Fibroblast of the conjunctiva (primary cell): ENCODE data around the gene PITPNC1.
"Not testable (repeated sequence)": the region's sequence is repeated elsewhere in the genome, so short reads cannot be mapped to it uniquely, and the experiment has no call there.

Source experiments
- DNase-seq: peaks from one replicate; pipeline ENCODE4 v3.0.0-alpha.2; 2010; ENCODE audit warnings: low read depth

The PITPNC1 gene

DNA sequence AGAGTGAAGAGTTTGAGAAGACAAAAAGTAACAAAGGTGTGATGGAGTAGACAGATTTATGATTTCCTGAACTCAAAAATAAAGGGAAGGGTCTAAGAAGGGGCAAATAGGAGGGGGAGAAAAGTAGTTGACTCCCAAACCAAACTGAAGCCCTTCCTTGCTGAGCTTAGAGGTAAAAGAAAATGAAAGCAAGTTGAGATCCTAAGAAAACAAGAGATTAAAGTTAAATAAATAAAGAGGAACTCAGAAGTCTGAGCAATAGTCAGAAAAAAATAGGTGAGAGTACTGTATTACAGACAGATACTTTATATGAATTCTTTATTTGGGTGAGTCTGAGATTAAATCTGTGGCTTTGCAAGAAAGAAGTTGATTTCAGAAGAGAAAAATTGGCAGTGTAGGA lies 7.4 kb upstream of the PITPNC1 start:
- no peak for DNase-seq

DNA sequence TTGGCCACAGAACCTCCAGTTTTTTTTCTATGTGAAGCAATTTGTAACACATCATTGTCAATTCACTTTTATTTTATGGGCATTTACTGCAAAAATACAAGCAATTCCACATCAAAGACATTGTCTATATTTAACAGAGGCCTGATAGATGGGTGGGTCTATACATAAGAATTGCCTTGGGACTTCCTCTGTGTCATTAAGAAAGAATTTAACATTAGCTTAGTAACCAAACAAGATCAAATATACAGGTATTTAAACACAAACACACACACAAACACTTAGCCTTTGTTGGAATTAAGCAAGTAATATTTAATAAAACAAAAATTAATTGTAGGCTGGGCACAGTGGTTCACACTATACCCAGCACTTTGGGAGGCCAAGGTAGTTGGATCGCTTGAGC lies 4.3 kb upstream of the PITPNC1 start:
- no peak for DNase-seq

DNA sequence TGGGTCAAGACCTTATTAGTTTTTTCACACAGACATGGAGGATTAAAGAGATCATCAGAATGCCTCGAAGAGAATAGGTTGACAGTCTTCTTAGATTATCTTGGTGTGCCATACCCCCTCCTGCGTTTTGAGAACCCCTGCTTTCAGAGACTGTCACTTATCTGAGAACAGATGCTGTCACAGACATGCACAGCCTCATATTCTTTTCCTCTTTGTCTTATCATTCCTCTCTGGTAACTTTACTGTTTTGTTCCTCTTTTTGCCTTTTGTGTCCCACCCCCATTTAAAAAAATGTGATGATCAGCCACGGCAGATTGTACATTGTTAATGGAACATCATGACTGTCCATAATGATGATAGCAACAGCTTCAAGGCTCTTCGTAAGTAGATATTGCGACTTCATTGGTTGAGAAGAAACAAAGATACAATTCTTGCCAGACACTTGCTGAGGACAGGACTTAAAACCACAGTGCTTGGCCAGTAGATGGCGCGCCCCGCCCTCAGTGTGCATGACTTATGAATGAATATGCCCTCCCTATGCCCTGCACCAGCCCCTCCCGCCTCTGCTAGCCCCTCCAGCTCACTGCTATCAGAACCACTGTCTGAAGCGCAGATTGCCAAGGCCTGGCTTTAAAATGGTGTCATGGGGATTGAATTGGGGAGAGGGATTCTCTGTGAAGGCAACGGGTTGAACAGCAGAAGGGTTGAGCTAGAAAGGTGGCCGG lies 2.6 kb upstream of the PITPNC1 start:
- DNase-seq = peak; percentile 77

DNA sequence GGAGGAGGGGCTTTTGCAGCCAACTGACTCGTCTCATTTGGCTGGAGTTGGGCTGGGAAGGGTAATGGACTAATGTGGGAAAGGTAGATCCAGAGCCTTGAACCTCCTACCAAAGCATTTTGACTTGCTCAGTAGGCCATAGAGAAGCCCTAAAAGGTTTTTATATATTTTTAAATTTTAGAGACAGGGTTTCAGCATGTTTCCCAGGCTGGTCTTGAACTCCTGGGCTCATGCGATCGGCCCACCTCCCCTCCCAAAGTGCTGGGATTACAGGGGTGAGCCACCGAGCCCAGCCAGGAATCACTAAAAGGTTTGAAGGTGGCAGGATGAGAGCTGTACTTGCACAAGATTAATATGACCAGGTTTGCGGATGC lies 2.0 kb upstream of the PITPNC1 start:
- DNase-seq = no peak

DNA sequence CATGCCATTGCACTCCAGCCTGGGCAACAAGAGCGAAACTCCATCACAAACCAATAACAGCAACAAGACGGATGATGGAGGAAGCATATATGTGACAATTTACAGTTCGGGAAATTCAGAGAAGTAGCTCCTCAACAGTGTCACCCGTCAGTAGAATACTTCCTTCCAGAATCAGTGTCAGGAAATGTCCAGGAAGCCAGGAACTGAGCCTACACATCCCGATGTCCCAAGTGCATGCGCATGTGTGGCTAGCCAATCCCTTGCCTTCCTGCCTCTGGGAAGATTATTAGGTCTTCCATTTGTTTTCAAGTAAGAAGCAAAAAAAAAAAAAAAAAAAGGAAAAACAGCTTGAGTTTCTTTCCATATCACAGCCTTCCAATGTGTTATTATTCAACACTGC lies 1.4 kb upstream of the PITPNC1 start:
- no peak for DNase-seq

DNA sequence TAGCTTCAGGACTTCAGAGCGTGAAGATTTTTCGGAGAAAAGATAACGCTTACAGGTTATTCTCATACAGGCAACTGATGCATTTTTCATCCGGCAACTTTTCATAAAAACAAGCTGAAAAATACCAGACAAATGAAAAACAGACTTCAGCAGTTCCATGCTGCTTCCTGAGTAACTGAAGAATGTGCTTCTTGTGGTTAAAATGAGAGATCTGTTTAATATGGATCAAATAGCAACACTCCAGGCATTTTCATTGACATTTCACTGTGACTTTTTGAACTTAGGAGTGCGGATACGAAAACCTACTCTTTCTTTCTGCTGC lies 705 bp upstream of the PITPNC1 start:
- DNase-seq = no peak

DNA sequence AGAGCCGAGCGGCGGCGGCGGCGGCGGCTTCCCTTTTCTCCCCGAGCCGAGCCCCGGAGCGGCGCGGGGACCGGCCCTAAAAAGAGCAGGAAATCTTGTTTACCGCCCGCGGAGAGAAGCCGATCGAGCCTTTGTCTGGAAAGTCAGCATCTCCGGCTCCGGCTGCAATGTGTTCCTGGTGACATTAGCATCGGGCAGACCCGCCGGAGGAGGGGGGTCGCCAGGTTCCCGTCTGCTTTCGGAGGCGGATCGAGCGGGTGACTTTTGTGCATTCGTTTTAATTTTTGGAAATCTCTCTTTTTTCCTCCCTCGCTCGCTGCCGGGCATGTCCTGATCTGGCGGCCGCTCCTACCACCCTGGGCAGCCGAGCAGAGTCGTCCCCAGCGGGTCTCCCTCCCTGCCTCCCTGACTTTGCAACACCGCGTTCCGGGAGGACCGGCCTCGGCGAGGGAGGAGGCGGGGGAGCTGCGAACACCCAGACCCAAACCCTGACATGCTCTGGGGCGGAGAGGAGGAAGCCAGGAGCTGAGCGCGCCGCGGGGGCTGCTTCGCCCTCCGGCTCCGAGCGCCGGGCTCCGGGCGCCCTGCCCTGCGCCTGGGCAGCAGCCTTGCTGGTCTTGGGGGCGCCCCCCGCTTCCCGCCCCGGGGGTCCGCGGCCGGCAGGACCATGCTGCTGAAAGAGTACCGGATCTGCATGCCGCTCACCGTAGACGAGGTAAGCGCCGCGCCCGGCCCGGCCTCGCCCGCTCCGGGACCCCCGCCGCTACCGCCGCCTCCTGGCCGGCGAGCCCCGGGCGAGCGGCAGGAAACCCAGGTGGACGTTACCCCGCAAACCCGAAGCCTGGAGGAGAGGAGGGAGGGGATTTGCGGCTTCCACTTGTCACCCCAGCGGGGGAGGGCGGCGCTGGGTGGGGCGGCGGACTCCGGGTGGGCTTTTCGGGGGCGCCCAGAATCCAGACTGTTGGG lies 690 bp downstream of the PITPNC1 start:
- no peak for DNase-seq

DNA sequence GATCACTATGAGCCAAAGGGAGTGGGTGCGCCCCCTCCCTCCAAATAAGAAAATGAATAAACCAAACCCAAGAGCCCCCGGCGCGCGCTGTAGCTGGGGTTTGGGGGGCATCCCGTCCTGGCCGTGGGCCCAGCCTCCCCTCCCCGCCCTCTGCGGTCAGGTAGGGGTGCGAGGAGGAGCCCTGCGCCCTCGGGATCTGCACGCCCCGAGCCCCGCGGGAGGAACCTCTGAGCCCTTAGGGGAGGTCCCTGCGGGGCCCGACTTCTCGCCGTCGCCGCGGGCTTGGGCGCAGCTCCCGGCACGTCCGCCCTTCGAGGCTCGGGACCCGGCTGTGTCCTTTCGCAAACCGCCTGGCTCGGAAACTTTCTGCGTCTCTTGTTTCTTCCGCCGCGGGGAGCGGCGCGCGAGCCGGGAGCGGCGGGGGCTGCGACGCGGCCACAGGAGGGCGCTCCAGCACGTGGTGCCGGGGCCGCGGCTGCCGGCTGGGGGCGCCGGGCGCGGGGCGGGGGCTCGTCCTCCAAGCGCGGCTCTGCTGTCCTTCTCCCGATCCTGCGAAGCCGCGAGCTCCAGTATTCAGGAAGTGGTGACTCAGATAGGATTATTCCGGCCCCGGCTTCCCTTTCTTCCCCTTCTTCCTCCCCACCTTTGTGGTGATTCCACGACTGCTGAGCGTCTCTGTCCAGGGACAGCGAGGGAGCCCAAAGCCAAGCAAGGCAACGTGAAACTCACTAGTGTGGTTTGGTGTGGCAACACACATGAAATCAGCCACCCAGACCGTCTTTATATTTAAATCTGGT lies 1.6 kb downstream of the PITPNC1 start:
- DNase-seq = no peak

DNA sequence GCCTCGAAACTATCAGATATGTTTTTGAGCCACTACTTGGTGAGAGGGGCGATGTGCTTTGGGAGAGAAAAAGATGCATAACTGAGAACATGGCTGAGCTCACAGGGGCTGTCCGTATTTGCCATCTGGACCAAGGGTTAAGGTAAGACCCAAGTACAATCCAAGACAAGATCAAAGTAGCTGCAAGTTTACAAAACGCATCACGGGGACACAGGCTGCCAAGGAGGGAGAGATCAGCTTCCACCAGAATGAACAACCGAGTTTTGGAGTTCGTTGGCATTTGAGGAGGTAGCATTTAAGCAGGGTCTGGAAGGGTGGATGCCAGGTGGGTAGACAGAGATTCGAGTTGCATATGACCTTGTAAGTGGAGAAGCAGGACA lies 2.2 kb downstream of the PITPNC1 start:
- DNase-seq = no peak

DNA sequence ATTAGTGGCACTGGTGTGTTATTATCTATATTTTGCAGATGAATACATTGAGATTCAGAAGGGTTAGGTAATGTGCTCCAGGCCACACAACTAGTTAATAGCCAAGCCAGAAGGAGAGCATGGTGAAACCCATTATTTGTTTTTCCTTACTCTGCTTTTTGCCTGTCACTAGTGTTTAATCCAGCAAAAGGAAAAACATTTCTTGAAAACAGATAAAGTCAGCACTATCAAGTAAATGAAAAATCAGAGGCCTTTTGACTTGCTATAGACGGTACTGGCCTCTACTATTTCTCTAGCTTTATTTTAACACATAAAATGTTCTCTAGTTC lies 4.8 kb downstream of the PITPNC1 start:
- no peak for DNase-seq

DNA sequence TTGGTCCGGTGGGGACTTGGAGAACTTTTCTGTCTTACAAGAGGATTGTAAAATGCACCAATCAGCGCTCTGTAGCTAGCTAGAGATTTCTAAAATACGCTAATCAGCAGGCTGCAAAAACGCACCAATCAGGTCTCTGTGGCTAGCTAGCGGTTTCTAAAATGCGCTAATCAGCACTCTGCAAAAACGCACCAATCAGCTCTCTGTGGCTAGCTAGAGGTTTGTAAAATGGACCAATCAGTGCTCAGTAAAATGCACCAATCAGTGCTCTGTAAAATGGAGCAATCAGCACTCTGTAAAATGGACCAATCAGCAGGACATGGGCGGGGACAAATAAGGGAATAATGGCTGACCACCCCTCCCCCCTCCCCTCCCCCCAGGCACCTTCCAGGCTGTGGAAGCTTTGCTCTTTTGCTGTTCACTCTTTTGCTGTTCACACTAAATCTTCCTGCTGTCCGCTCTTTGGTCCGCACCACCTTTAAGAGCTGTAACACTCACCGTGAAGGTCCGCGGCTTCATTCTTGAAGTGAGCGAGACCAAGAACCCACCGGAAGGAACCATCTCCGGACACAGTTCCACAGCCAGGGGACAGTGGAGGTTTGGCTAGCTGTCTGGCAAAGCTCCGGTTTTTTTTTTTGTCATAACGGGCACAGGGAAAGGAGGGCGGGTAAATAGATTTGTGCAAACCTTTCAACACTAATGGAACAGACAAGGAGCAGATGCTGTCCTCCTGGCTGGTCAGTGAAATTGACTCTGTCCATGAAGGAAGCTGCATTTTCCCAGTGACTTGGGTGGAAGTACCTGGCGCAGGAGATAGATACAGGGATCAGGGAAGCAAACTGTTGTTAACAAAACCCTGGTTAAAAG lies 8.3 kb downstream of the PITPNC1 start:
- DNase-seq = no peak

DNA sequence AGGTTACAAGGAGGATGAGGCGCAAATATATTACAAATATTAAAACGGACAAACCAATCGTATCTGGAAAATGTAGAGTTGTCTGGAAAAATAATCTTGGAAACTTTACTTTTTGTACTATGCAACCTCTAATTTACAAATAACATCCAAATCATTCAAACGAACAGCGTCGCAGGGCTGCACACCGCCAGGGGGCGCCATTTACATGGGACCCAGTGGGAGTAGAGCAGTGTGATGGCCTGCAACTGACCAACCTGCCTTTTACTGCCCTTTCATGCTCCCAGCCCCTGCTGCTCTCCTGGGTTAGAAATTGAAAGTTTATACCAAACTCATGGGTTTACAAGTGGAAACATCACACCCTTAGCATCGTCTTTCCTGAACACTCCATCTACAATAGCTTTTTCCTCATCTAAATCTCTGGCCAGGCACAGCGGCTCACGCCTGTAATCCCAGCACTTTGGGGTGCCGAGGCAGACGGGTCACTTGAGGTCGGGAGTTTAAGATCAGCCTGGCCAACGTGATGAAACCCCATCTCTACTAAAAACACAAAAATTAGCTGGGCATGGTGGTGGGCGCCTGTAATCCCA lies 10.0 kb downstream of the PITPNC1 start:
- no peak for DNase-seq

DNA sequence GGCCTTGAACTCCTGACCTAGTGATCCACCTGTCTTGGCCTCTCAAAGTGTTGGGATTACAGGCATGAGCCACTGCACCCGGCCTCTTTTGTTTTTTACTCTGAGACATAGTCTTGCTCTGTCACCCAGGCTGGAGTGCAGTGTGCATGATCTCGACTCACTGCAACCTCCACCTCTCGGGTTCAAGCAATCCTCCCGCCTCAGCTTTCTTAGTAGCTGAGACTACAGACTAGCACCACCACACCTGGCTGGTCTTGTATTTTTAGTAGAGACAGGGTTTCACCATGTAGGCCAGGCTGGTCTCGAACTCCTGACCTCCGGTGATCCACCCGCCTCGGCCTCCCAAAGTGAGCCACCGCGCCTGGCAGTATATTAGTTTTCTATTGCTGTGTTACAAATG lies 11.5 kb downstream of the PITPNC1 start:
- not testable (repeated sequence) for DNase-seq

DNA sequence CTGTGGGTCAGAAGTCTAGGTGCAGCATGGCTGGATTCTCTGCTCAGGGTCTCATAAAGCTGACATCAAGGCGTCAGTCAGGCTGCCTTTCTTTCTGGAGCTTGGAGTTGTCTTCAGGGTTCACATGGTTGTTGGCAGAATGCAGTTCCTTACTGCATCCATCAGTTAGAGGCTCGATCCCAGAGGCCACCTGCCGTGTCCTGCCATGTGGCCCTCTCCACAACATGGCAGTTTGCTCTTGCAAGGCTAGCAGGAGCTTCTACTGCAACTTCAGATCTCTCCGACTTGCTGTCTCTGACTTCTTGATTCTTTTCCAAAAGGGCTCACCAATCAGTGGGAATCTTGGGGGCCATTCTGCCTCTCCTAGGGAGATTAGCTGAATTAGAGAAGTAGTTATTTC lies 11.9 kb downstream of the PITPNC1 start:
- DNase-seq = no peak

DNA sequence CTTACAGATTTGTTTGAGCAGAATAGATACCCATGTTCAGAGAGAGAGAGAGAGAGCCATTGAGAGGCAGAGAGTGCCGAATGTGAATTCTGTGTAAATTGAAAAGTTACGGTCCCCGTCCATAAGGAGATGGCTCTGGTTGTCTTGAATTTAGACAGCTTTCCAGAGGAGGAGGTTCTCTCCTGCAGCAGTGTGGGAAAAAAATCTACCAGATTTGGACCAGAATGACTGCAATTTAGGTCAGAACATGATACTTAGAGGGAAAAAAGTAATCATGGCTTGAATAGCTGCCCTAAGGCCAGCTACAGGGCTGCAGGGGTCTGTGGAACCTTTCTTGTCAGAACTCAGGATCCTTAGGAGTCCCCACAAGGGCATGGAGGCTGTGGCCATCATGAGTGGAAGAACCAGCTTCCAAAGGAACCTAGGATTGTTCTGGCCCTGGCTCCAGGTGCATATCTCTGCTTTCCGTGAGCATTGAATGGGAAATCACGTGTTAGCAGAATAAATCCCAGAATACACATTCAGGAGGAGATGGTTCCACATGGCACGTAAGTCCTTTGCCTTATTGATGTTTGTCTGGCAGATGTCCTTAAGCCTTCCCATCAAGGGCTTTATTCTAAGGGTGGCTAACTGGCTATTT lies 13.0 kb downstream of the PITPNC1 start:
- DNase-seq = no peak

DNA sequence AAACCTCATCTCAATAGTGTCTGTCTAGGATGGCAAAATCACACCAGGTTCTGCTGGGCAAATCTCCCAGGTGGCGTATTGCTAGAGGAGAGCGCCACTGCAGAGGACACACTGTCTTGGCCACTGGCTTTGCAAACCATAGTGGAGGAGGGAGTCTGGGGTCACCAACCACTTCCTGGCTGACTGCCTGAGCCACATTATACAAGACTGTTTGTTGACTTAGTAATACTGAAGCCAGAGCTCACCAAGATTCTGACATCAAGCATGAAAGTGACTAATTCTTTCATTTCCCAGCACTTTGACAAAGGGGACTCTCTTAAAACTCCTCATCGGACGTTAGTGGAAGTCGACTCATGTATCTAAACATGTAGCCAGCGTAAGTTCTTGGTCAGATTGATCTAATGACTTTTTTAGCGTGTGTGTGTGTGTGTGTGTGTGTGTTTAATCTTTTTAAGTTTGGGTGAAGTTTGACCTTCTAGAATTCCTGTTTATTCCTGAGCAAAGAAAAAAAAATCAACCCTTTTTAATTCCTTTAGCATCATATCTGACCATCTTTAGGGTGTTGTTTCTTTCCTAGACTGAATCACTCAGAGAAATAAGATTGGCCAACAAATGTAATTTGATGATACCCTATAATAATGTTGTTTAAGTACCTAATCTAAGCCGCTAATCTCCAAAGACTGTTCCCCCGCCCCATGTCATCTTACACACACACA lies 13.7 kb downstream of the PITPNC1 start:
- no peak for DNase-seq

DNA sequence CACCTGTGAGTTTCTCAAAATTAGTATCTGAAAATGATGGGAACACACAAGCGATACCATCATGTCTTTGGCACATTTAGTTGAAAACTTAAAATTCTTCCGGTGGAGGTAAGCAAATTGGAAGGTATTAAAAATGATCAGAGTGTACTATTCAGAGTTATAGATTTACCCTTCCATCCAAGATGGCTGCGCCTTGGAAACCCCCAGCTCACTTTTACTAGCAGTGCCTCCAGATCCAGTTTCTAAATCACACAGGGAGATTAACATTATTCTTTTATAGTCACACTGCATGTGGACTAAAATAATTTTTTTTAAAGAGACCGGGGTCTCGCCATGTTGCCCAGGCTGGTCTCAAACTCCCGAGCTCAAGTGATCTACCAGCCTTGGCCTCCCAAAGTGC lies 15.0 kb downstream of the PITPNC1 start:
- DNase-seq = no peak

DNA sequence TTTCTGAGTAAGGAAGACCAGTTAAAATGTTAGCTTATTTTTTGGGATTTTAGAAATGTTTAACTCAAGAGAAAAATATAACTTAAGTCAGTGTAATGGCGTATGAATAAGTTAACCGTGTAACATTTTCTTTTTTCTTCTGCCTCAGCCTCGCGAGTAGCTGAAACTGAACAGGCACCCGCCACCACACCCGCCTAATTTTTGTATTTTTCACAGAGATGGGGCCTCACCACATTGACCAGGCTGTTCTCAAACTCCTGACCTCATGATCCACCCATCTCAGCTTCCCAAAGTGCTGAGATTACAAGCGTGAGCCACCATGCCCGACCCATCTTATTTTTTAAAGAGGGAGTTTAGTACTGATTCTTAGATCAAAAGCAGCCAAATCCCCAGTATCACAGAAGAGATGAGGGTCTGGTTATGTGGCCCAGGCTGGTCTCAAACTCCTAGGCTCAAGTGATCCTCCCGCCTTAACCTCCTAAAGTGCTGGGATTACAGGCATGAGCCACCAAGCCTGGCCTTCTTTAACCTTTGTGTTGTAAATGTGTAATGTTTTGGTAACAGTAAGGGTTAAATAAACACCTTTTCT lies 16.8 kb downstream of the PITPNC1 start:
- no peak for DNase-seq

DNA sequence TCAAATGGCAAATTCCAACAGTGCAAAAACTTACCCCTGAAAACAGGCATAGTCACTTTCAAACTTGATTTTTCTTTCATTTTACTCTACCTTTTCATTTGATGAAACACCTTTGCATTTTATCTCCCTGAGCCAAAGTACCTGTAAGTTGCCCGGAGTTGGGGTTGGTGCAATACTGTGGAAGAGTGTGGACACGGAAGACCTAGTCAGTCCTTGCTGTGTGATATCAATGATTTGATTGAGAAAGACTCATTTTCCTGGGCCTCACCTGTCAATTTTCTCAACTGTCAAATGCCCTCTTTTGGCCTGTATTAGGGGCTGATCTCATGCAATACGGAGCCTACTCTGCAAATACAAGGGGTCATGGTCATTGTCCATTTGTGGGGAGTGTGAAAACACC lies 22.6 kb downstream of the PITPNC1 start:
- no peak for DNase-seq

DNA sequence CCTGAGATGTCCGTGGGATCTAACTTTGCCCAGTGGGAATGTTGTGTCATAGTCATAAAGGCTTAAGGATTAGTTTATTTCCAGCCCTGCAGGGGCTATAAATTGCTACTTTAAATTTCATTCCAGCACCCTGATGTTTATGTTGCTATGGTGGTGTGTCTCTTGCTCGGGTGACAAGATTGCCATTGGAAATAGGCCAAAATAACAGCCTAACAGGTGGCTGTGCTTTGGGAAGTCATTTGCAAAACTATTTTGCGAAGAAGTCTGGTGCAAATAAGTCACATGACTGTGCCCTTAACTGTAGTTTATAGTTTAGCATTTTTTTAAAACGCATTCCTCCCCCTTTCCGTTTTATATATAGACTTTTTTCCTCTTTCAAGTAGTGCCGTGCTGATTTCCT lies 23.1 kb downstream of the PITPNC1 start:
- no peak for DNase-seq
